Colonic mucosa (tissue), 4 donors: Measurements from ENCODE around the gene KIAA0825. TPM values are rescaled to one million over a fixed set of nuclear protein-coding genes. Genes with fewer than 3 reads are reported as not detected.

Experiments used
- DNase-seq: peaks from one replicate; pipeline ENCODE4 v3.0.0-alpha.2; 2020
- H3K27ac ChIP-seq: fragments of 200-600 bp; one replicate; pipeline ENCODE4 v1.8.0; 2021
- H3K27me3 ChIP-seq: fragments of 200-600 bp; one replicate; pipeline ENCODE4 v1.8.0; 2021
- H3K36me3 ChIP-seq: fragments of 200-600 bp; one replicate; pipeline ENCODE4 v1.8.0; 2021
- H3K4me1 ChIP-seq: fragments of 200-600 bp; one replicate; pipeline ENCODE4 v1.8.0; 2021; ENCODE audit warnings: mild to moderate bottlenecking
- H3K4me3 ChIP-seq: fragments of 200-600 bp; one replicate; pipeline ENCODE4 v1.8.0; 2021
- H3K9ac ChIP-seq, 2 donors: one replicate each; pipeline ENCODE4 v1.7.0; 2013; ENCODE audit warnings: control low read depth in 2 of 2, low read depth in 2 of 2, low read length in 2 of 2
- H3K9me3 ChIP-seq: fragments of 200-600 bp; one replicate; pipeline ENCODE4 v1.8.0; 2021
- intact Hi-C: fragments of 100-400 bp; cut with DNase I; formaldehyde crosslinking; loops from one replicate; pipeline ENCODE4 v1.14.1; 2022
- total RNA-seq, 2 donors: library from RNA; stranded (reverse); fragmentation: NEBNext Ultra II Directional in 1 of 2; extraction: Animal tissue kit (Norgen Biotek cat#: 25700) in 1 of 2; gene quantifications; one replicate each; pipeline ENCODE4 v1.2.1, GENCODE V29; 2021
- TF ChIP-seq, protein P1 (sequence below): fragments of 200-600 bp; IDR thresholded peaks from one replicate; pipeline ENCODE4 v1.8.0; 2022; ENCODE audit warnings: antibody characterized with exemption, mild to moderate bottlenecking
- donor health status: healthy.
- donor health status: DM: no; HTN: no; CAD: no.
- donor health status: DM: no; HTN: no; CAD: no.

The KIAA0825 gene
- total RNA-seq, 2 donors from 2014 or later: 1.1 to 1.5 TPM

DNA sequence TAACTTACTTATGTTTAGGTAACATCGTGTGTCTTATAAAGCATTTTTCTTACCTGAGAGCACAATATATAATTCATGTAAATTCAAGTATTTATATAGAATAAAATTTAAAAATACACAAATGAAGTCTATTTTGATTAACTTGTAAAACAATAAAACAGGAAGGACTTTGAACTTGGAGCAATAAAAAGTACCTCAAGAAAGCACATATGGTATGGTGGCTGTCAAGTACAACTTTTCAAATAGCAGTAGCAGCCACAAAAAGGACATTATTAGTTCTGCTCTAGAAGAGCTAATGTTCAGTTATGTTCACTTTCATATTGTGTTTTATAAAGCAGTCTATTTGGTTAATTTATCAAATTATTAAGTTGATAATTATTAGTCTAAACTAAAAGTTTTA, 31.5 kb upstream of the KIAA0825 start:
- H3K4me1 ChIP-seq: no peaks in the 10 kb centered on the region
- no peak overlapping the region for H3K9ac ChIP-seq
- H3K36me3 ChIP-seq: no peaks in the 10 kb centered on the region
- H3K9me3 ChIP-seq: no peaks in the 10 kb centered on the region
- no peak for DNase-seq
- no peaks in the 10 kb centered on the region for H3K27me3 ChIP-seq
- TF ChIP-seq, protein P1, sequence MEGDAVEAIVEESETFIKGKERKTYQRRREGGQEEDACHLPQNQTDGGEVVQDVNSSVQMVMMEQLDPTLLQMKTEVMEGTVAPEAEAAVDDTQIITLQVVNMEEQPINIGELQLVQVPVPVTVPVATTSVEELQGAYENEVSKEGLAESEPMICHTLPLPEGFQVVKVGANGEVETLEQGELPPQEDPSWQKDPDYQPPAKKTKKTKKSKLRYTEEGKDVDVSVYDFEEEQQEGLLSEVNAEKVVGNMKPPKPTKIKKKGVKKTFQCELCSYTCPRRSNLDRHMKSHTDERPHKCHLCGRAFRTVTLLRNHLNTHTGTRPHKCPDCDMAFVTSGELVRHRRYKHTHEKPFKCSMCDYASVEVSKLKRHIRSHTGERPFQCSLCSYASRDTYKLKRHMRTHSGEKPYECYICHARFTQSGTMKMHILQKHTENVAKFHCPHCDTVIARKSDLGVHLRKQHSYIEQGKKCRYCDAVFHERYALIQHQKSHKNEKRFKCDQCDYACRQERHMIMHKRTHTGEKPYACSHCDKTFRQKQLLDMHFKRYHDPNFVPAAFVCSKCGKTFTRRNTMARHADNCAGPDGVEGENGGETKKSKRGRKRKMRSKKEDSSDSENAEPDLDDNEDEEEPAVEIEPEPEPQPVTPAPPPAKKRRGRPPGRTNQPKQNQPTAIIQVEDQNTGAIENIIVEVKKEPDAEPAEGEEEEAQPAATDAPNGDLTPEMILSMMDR: no peak
- H3K4me3 ChIP-seq: no peak overlapping the region
- H3K27ac ChIP-seq: no peak overlapping the region
- intact Hi-C loops: no loop called here

DNA sequence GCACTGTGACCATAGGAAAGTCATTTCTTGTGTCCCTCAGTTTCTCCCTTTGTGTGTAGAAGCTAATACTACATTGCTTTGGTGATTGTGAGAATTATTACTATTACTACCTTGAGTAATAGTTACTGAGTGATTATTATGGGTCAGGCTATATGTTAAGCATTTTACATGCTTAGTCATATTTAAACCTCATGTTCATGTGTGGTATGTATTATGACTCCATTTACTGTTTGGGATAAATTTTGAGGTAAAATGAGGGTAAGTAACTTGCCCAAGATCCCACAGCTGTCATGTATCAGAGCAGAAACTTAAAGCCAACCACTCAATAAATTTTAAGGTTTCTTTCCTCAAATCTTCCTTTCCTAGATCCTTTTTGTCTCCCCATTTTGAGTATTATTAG, 28.4 kb upstream of the KIAA0825 start:
- TF ChIP-seq, protein P1: no peak
- intact Hi-C loops: no loop called here
- Histone ChIP-seq H3K4me3 (no peak overlapping the region), H3K4me1 (no peaks in the 10 kb centered on the region), H3K27me3 (no peaks in the 10 kb centered on the region), H3K27ac (no peak overlapping the region), H3K36me3 (no peaks in the 10 kb centered on the region), H3K9ac (no peak overlapping the region), H3K9me3 (no peaks in the 10 kb centered on the region)
- DNase-seq: no peak

DNA sequence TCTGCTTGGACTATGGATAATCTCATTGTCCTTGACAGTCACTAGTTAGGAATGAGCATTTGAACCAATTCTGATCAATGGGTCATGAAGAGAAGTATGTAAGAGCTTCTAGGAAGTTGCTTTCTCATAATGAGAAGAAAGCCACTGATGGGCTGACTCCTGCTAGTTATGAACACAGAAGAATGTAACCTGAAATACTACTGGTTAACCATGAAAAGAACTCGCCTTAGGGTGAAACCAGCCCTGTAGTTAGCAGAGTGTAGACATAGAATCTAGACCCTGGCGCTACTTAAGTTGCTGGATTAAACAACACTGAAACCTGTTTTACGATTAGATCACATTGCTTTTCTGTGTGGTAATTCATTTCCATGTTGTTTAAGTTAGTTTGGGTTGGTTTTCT, 26.6 kb upstream of the KIAA0825 start:
- H3K27ac ChIP-seq: no peak overlapping the region
- H3K9ac ChIP-seq: no peak overlapping the region
- H3K4me3 ChIP-seq: no peak overlapping the region
- H3K4me1 ChIP-seq: no peaks in the 10 kb centered on the region
- TF ChIP-seq, protein P1: no peak
- intact Hi-C loops: no loop called here
- no peaks in the 10 kb centered on the region for H3K27me3 ChIP-seq
- H3K36me3 ChIP-seq: no peaks in the 10 kb centered on the region
- DNase-seq: no peak
- no peaks in the 10 kb centered on the region for H3K9me3 ChIP-seq

DNA sequence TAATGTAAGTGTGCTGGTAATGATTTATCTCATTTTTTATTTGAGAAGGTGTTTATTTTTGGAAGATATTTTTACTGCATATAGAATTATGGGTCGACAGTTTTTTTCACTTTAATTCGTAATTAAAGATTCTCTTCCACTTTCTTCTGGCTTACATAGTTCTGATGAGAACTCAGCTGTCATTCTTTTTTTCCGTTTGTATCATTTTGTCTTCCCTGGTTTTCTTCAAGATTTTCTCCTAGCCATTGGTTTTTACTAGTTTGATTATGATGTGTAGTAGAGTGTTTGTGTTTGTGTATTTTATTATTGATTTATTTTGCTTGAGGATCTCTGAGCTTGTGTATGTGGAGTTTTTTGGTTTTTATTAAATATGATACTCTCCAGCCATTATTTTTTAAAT, 21.8 kb upstream of the KIAA0825 start:
- no peaks in the 10 kb centered on the region for H3K27me3 ChIP-seq
- H3K36me3 ChIP-seq: no peaks in the 10 kb centered on the region
- H3K4me1 ChIP-seq: no peaks in the 10 kb centered on the region
- H3K4me3 ChIP-seq: no peak overlapping the region
- TF ChIP-seq, protein P1: no peak
- no peak for DNase-seq
- intact Hi-C loops: no loop called here
- H3K27ac ChIP-seq: no peak overlapping the region
- no peaks in the 10 kb centered on the region for H3K9me3 ChIP-seq
- no peak overlapping the region for H3K9ac ChIP-seq

DNA sequence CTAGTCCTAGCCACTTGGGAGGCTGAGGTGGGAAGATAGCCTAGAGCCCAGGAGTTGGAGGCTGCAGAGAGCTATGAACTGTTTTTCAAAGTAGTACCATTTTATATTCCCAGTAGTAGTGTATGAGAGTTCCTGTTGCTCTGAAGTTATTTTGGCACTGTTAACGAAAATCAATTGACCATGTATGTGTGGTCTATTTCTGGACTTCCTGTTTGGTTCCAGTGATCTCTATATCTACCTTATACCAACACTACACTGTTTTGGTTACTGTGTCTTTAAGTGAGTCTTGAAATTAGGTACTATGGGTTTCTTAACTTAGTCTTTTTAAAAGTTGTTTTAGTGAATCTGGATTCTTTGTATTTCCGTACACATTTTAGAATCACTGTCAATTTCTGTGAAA, 13.6 kb upstream of the KIAA0825 start:
- no peaks in the 10 kb centered on the region for H3K36me3 ChIP-seq
- H3K4me3 ChIP-seq: no peak overlapping the region
- H3K4me1 ChIP-seq: no peaks in the 10 kb centered on the region
- H3K27ac ChIP-seq: no peak overlapping the region
- no peak for DNase-seq
- intact Hi-C loops: no loop called here
- no peak overlapping the region for H3K9ac ChIP-seq
- H3K9me3 ChIP-seq: no peaks in the 10 kb centered on the region
- TF ChIP-seq, protein P1: no peak
- no peaks in the 10 kb centered on the region for H3K27me3 ChIP-seq

DNA sequence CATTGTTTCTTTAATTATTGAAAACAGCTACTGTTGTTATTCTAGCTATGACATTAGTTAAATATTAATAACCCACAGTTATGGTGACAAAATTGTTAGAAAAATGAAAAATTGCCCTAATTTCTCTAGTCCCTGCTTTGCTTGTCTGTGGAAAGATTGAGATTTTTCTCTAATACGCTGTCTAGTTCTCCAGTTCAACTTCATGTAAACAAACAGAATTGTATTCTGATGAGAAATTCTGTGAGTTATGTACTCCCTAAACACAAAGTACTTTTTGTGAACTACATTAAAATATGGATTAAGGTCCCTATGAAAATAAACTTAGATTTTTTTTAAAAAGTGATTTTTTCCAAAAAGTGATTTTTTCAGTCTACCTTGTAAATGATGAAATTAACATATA, 8.8 kb upstream of the KIAA0825 start:
- intact Hi-C loops: no loop called here
- no peaks in the 10 kb centered on the region for H3K36me3 ChIP-seq
- TF ChIP-seq, protein P1: no peak

More for the DNA sequence above, 8.8 kb upstream of the KIAA0825 start:
- Histone ChIP-seq H3K4me1 (no peaks in the 10 kb centered on the region), H3K27ac (no peak overlapping the region), H3K27me3 (no peaks in the 10 kb centered on the region), H3K9me3 (no peaks in the 10 kb centered on the region), H3K4me3 (no peak overlapping the region), H3K9ac (no peak overlapping the region)
- DNase-seq: no peak
